GM13976 (cell line): Measurements from ENCODE around the gene EBPL.
"Not testable (repeated sequence)": the region's sequence is repeated elsewhere in the genome, so short reads cannot be mapped to it uniquely, and the experiment has no call there.

ENCODE experiments used
- DNase-seq: peaks from one replicate; pipeline ENCODE4 v3.0.0; 2012; ENCODE audit warnings: low spot score
- in situ Hi-C: fragments of 300-500 bp; cut with MboI; formaldehyde crosslinking; loops from one replicate; pipeline ENCODE4 v1.12.0; 2022; ENCODE audit warnings: low sequenced_read_pairs, mixed read lengths, inconsistent platforms; ENCODE audit not compliant: unreplicated experiment
- TF ChIP-seq, protein P1 (sequence below): IDR thresholded peaks from 2 replicates; pipeline ENCODE4 v1.5.1; 2012; ENCODE audit warnings: borderline replicate concordance, mild to moderate bottlenecking; ENCODE audit not compliant: insufficient read depth; ENCODE audit errors: extremely low read depth, missing control alignments, control extremely low read depth

EBPL gene

GRCh38 chr13:49714757-49715156 is 23.5 kb upstream of the EBPL start:
- no peak for DNase-seq
- TF ChIP-seq, protein P1, sequence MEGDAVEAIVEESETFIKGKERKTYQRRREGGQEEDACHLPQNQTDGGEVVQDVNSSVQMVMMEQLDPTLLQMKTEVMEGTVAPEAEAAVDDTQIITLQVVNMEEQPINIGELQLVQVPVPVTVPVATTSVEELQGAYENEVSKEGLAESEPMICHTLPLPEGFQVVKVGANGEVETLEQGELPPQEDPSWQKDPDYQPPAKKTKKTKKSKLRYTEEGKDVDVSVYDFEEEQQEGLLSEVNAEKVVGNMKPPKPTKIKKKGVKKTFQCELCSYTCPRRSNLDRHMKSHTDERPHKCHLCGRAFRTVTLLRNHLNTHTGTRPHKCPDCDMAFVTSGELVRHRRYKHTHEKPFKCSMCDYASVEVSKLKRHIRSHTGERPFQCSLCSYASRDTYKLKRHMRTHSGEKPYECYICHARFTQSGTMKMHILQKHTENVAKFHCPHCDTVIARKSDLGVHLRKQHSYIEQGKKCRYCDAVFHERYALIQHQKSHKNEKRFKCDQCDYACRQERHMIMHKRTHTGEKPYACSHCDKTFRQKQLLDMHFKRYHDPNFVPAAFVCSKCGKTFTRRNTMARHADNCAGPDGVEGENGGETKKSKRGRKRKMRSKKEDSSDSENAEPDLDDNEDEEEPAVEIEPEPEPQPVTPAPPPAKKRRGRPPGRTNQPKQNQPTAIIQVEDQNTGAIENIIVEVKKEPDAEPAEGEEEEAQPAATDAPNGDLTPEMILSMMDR: no peak
- in situ Hi-C loops: no loop called here

DNA sequence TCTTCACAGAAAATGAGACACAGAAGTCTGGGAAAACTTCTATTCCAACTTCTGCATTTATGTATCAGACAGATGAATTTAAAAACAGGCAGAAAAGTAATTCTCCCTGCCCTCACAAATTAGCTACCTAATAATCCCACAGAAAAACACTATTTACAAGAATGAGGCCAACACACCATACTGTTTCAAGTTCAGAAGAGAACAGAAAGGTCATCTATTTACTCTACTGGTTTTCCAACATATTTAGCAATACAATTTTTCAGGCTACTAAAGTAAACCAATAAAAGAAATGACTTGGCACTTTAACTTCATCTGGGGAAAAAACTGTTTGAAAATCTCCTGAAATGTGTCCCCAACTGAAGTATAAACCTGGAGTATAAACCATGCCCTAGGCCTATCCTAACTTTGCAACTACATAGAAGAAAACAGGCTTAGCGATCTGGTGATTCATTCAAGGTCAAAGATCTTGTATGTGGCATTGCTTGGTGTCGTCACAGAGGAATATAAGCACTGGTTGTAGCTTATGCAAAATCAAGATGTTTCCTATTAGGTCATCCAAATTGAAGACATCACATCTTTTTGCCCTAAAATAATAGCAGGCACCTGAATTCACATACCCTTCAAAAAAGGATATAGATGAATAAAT is 20.1 kb upstream of the EBPL start:
- TF ChIP-seq, protein P1: no peak
- no peak for DNase-seq
- in situ Hi-C loops: no loop called here

DNA sequence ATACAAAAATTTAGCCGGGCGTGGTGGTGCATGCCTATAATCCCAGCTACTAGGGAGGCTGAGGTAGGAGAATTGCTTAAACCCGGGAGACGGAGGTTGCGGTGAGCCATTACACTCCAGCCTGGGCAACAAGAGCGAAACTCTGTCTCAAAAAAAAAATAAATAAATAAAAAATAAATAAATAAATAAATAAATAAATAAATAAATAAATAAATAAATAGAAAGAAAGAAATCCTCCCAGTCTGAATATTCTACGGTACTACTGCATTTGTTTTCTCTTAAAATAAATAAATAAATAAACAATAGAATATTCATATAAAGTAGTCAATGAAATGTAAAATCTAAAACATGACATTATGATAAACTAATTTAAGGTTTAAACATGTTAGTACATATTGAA is 13.0 kb upstream of the EBPL start:
- DNase-seq, in situ Hi-C loops: not testable (repeated sequence)

GRCh38 chr13:49701491-49701890 is 10.2 kb upstream of the EBPL start:
- DNase-seq: no peak
- in situ Hi-C loops: no loop called here
- TF ChIP-seq, protein P1: no peak

GRCh38 chr13:49697468-49697867 is 6.2 kb upstream of the EBPL start:
- TF ChIP-seq, protein P1: no peak
- no peak for DNase-seq
- in situ Hi-C loops: no loop called here

DNA sequence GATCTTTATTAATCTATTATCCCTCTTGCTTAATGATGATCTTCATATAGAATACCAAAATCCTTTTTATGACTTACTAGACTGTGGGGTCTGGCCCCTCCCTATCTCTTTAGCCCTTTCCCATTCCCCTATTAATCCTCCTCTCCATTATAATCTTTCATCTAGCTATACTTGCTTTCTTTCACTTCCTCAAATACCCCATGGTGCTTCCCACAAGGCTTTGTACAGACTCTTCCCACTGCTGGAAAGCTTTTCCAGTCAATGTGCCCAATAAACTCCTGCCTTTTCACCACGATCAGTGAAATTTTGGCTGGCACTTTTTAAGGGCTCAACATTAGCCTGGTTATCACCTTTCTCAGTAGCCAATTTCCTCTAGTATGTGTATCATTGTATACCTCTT is 3.2 kb upstream of the EBPL start:
- TF ChIP-seq, protein P1: no peak
- in situ Hi-C loops: no loop called here
- DNase-seq: no peak

DNA sequence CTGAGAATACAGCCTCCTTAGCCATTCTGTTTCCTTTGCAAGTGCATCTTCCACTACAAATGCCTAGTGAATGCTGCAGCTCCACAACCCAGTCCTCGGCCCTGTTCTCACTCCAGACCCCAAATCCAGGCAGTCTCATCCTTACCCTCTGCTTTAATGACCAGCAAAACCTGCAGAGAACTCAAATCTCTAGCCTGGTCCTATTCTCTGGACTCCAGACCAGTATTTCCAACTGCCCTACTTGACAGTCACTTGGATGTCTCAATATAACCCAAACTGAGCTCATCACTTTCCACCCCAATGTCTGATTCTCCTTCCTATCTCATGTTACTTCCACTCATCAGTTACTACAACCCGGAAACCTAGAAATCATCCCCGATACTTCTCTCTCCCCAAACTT is 2.6 kb upstream of the EBPL start:
- TF ChIP-seq, protein P1: no peak
- in situ Hi-C loops: no loop called here
- no peak for DNase-seq
